Stomach smooth muscle (tissue), 2 donors: ENCODE data around the gene RHEB.

ENCODE experiments used
- H3K27ac ChIP-seq: one replicate; pipeline ENCODE4 v1.7.0; 2013; ENCODE audit warnings: mild to moderate bottlenecking, low read length, inconsistent platforms
- H3K27me3 ChIP-seq, 2 donors: one replicate each; pipeline ENCODE4 v1.7.0; 2013; ENCODE audit warnings: low read length in 2 of 2; ENCODE audit not compliant: insufficient read depth in 2 of 2, control insufficient read depth in 1 of 2
- H3K36me3 ChIP-seq, 2 donors: one replicate each; pipeline ENCODE4 v1.7.0; 2013; ENCODE audit warnings: low read length in 2 of 2; ENCODE audit not compliant: control insufficient read depth in 2 of 2, insufficient read depth in 2 of 2
- H3K4me1 ChIP-seq: one replicate; pipeline ENCODE4 v1.7.0; 2013; ENCODE audit warnings: low read length; ENCODE audit not compliant: control insufficient read depth, insufficient read depth
- H3K4me3 ChIP-seq, 2 donors: one replicate each; pipeline ENCODE4 v1.7.0; 2013; ENCODE audit warnings: low read length in 2 of 2
- H3K9ac ChIP-seq, 2 donors: one replicate each; pipeline ENCODE4 v1.7.0; 2013; ENCODE audit warnings: low read length in 2 of 2, mild to moderate bottlenecking in 1 of 2
- H3K9me3 ChIP-seq, 2 donors: one replicate each; pipeline ENCODE4 v1.7.0; 2013; ENCODE audit warnings: low read length in 2 of 2; ENCODE audit not compliant: control insufficient read depth in 2 of 2
- donor health status: healthy.
- donor health status: Pancreatic carcinoma.

Gene RHEB

GRCh38 chr7:151489498-151489897, 30.2 kb downstream of the RHEB start:
- Histone ChIP-seq H3K9me3 (no peaks in the 10 kb centered on the region), H3K9ac (no peak overlapping the region), H3K27ac (no peak overlapping the region), H3K4me3 (no peak overlapping the region), H3K27me3 (no peaks in the 10 kb centered on the region), H3K4me1 (peaks cover 24% of the 10 kb centered on the region), H3K36me3 (peaks cover 10 to 24% of the 10 kb centered on the region in 2 donors)

GRCh38 chr7:151488096-151488495, 31.6 kb downstream of the RHEB start:
- Histone ChIP-seq H3K9ac (no peak overlapping the region), H3K27ac (no peak overlapping the region), H3K27me3 (no peaks in the 10 kb centered on the region), H3K4me1 (peaks cover 14% of the 10 kb centered on the region), H3K4me3 (no peak overlapping the region), H3K36me3 (peaks cover 15 to 33% of the 10 kb centered on the region in 2 donors), H3K9me3 (no peaks in the 10 kb centered on the region)

GRCh38 chr7:151487228-151487627, 32.5 kb downstream of the RHEB start:
- no peaks in the 10 kb centered on the region for H3K27me3 ChIP-seq
- no peak overlapping the region for H3K27ac ChIP-seq
- H3K4me3 ChIP-seq, result no peak overlapping the region
- no peaks in the 10 kb centered on the region for H3K9me3 ChIP-seq
- peaks cover 19 to 37% of the 10 kb centered on the region in 2 donors for H3K36me3 ChIP-seq
- H3K4me1 ChIP-seq, result peaks cover 18% of the 10 kb centered on the region
- H3K9ac ChIP-seq, result no peak overlapping the region

- Histone ChIP-seq H3K4me1 (peaks cover 18% of the 10 kb centered on the region), H3K36me3 (peaks cover 21 to 39% of the 10 kb centered on the region in 2 donors), H3K27ac (no peak overlapping the region)
These were observed 33.6 kb downstream of the RHEB start for GRCh38 chr7:151486074-151486473.

GRCh38 chr7:151484971-151485707, 34.6 kb downstream of the RHEB start:
- H3K9me3 ChIP-seq, result no peaks in the 10 kb centered on the region
- H3K27ac ChIP-seq, result no peak overlapping the region
- peaks cover 21 to 39% of the 10 kb centered on the region in 2 donors for H3K36me3 ChIP-seq
- H3K9ac ChIP-seq, result no peak overlapping the region
- H3K4me1 ChIP-seq, result peaks cover 14% of the 10 kb centered on the region
- H3K27me3 ChIP-seq, result no peaks in the 10 kb centered on the region
- no peak overlapping the region for H3K4me3 ChIP-seq

More at GRCh38 chr7:151486074-151486473, 33.6 kb downstream of the RHEB start:
- H3K4me3 ChIP-seq, result no peak overlapping the region
- H3K27me3 ChIP-seq, result no peaks in the 10 kb centered on the region
- H3K9ac ChIP-seq, result no peak overlapping the region
- H3K9me3 ChIP-seq, result no peaks in the 10 kb centered on the region

- peaks cover 10% of the 10 kb centered on the region for H3K4me1 ChIP-seq
- no peaks in the 10 kb centered on the region for H3K9me3 ChIP-seq
- no peak overlapping the region for H3K4me3 ChIP-seq
- no peaks in the 10 kb centered on the region for H3K27me3 ChIP-seq
- no peak overlapping the region for H3K27ac ChIP-seq
- H3K9ac ChIP-seq, result no peak overlapping the region
- peaks cover 21 to 32% of the 10 kb centered on the region in 2 donors for H3K36me3 ChIP-seq
These were observed 36.0 kb downstream of the RHEB start for GRCh38 chr7:151483711-151483983.

GRCh38 chr7:151482883-151483710, 36.6 kb downstream of the RHEB start:
- peaks cover 21 to 31% of the 10 kb centered on the region in 2 donors for H3K36me3 ChIP-seq
- no peak overlapping the region for H3K27ac ChIP-seq
- H3K9ac ChIP-seq, result no peak overlapping the region
- H3K4me3 ChIP-seq, result no peak overlapping the region
- H3K27me3 ChIP-seq, result no peaks in the 10 kb centered on the region
- no peaks in the 10 kb centered on the region for H3K9me3 ChIP-seq
- peaks cover 10% of the 10 kb centered on the region for H3K4me1 ChIP-seq

GRCh38 chr7:151481650-151482505, 37.8 kb downstream of the RHEB start:
- Histone ChIP-seq H3K27ac (no peak overlapping the region), H3K9ac (no peak overlapping the region), H3K27me3 (no peaks in the 10 kb centered on the region), H3K4me1 (peaks cover 10% of the 10 kb centered on the region), H3K36me3 (peaks cover 17 to 27% of the 10 kb centered on the region in 2 donors), H3K9me3 (no peaks in the 10 kb centered on the region), H3K4me3 (no peak overlapping the region)

- Histone ChIP-seq H3K36me3 (peaks cover 12 to 16% of the 10 kb centered on the region in 2 donors), H3K4me3 (no peak overlapping the region), H3K27me3 (no peaks in the 10 kb centered on the region), H3K9me3 (no peaks in the 10 kb centered on the region), H3K4me1 (peaks cover 9% of the 10 kb centered on the region), H3K9ac (no peak overlapping the region), H3K27ac (no peak overlapping the region)
These were observed 41.8 kb downstream of the RHEB start for GRCh38 chr7:151477867-151478266.

GRCh38 chr7:151472644-151473380, 46.9 kb downstream of the RHEB start:
- Histone ChIP-seq H3K9ac (no peak overlapping the region), H3K27me3 (no peaks in the 10 kb centered on the region), H3K9me3 (no peaks in the 10 kb centered on the region), H3K27ac (no peak overlapping the region), H3K4me1 (peaks cover 15% of the 10 kb centered on the region), H3K36me3 (peaks cover 31 to 36% of the 10 kb centered on the region in 2 donors), H3K4me3 (no peak overlapping the region)
